ENCODE results near the gene PDE4C. TPM values are rescaled to one million over a fixed set of nuclear protein-coding genes. Genes with fewer than 3 reads are reported as not detected.

Gene PDE4C
- total RNA-seq = 0.28 and 0.51 TPM in 2 replicates

DNA sequence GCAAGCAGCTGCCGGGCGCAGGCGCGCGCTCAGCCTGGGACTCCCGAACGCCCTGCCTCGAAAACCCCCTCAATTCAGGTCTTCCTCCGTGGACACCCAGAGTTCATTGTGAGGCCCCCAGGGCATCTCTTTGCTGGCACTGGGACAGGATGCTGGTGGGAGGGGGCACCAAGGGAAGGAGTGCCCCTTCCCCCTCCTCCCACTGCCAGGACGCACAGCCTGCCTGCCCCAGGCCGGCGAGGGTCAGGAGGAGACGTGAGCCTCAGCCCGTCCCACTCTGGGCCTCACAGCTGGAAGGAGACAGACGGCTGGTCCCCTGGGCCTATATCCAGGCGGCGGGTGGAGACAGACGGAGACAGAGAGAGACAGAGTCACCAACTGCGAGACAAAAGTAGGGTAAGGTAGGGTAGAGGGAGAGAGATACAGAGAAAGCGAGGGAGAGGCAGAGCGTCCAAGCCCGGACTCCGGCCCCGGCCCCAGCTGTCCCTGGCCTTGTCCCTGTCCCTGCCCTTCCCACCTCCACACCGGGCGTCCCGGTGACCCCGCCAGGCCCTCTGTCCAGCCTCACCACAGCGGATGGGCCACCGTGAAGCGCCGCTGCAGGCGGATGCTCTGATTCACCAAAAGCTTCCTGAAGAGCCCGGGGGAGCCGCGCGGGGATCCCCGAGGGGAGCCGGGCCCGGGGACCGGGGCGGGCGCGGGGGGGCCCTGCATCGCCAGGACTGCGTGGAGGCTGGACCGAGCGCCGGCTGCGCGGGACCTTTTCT, at the start of gene PDE4C:
PDE4C (minus strand) TSS at position 737 of the 767 bp plus-strand sequence; CDS start at position 714, 23 bp downstream.
- peak; percentile 39 for DNase-seq

- DNase-seq = peak; percentile 87
These were observed 48.6 kb upstream of the PDE4C start for GRCh38 chr19:18274781-18275356.

DNA sequence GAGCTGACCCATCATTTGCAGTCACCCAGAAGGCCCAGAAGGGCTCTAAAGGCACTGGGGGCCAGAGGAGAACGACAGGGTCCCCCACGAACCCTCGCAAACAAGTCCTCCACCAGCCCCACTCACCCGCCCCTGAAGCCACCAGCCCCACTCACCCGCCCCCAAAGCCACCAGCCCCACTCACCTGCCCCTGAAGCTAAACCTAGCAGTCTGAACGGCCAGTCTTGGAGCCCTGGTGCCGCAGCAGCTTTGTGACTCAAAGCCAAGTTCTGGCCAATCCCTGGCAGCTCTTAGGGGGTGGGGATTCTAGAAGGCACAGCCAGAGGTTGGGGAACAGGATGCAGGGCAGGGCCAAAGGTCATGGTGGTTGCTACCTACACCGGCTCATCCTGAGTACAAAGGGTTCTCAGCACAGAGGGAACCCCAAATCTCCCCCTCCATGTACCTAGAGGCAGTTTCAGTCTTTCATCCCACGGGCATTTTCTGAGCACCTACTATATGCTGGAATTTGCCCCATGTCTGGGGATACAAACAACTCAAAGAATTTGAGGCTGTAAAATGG, 48.1 kb upstream of the PDE4C start, which contains the start of gene IQCN:
IQCN (minus strand) TSS at position 234 of the 562 bp plus-strand sequence. CDS start 4,974 bp downstream, outside the sequence.
- peak; percentile 33 for DNase-seq

- no peak for DNase-seq
These were observed 47.5 kb upstream of the PDE4C start for GRCh38 chr19:18273561-18274218.

DNA sequence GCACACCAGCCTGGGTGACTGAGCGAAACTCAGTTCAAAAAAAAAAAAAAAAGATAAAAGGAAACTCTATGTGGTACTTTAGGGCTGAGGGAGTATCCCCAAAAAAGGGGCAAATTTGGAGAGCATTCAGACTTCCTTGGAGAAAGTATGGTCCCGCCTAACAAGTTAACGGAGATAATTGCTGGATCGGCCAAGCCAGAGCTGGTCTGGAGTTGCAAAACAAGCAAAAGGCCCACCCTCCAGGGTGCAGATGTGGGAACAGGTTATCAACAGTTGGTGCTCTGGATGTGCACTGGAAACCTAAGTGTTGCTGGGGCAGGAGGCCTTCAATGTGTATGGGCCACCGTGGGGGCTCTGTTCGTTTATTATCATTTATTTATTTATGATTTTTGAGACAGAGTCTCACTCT, 45.2 kb upstream of the PDE4C start:
- DNase-seq = no peak

DNA sequence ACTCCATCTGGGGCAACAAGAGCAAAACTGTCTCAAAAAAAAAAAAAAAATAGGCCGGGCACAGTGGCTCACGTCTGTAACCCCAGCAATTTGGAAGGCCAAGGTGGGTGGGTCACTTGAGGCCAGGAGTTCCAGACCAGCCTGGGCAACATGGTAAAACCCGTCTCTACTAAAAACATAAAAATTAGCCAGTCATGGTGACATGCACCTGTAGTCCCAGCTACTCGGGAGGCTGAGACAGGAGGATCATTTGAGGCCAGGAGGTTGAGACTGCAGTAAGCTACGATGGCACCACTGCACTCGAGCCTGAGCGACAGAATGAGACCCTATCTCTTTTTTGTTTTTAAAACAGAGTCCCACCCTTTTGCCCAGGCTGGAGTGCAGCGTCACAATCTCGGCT, 44.1 kb upstream of the PDE4C start:
- DNase-seq = no peak

GRCh38 chr19:18269070-18269723, 43.0 kb upstream of the PDE4C start:
- no peak for DNase-seq

- DNase-seq = no peak
These were observed 40.8 kb upstream of the PDE4C start for GRCh38 chr19:18266771-18267686.

DNA sequence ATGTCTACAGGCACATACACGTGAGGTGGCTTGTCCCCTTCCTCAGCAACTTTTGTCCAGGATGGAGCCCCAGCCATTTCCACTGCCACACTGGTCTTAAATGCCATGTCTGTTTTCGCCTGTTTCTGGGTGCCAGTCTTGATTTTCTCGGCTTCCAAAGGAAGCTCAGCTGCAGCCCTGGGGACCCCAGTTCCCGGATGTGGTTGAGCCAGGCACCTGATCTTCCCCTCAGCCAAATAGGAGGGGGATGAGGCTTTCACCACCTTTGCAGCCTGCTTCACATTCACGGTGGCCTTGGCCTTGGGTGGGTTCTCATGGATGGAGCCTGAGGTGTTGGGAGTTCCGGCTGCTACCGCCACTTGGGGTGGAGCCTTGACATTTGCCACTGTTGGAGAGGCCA, 39.3 kb upstream of the PDE4C start:
- no peak for DNase-seq

DNA sequence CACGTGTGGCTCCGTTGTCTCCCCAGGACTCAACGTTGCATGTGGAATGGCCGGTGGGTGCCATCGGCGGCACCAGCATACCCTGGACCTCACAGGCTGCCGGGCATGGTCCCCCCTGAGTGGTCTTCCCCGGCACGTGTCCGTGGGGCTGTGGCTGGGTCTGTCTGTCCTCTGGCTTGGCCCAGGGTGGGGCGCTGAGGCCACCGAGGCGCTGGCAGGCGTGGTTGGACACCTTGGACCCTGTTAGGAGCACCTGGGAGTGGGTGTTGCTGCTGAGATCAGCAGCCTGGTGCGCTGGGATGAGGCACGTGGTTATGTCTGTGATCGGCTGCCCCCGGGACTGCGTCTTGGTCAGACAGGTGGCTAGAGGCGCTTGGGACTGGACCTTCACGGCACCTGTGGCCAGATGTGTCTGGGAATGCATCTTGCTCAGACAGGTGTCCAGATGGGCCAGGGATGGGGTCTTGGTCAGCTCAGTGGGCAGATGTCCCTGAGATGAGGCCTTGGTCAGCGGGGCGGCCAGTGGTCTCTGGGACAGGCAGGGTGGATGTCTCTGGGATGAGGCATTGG, 38.8 kb upstream of the PDE4C start:
- DNase-seq = no peak

- DNase-seq = no peak
These were observed 38.1 kb upstream of the PDE4C start for GRCh38 chr19:18264137-18264854.

DNA sequence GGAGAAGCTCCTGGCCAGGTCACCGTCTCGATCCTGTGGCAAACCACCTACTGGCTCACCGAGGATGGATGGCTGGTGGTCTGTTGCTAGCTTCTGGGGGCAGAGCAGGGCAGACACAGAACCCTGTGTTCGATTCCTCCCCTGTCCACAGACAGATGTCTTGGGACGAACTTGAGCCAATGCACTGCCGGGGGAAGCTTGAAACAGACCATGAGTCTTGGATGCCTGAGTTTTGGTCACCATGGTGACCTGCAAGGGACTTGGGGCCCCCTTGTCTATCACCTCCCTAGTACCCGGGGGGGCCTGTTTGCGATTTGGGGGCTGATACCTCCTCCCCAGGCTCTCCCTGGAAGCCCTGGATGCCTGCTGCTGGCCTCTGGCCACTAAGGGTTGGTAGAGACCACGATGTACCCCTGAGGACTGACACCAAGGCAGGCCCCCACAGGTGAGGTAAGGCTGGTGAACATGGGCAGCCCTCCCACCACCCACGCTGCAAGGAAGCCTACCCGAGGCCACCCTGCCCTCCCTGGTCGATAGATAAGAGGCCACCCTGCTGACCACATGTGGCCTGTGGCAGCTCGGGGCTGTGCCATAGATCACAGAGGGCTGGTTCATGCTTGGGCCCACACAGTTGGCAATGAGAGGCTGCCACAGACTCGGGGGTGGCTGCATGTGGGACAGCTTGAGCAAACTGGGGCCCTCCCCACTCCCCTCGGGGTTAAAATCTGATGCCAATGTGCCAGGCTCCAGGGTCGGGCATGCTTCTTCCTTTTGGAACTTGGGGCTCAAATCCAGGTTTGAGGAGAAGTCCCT, 37.3 kb upstream of the PDE4C start:
- no peak for DNase-seq

DNA sequence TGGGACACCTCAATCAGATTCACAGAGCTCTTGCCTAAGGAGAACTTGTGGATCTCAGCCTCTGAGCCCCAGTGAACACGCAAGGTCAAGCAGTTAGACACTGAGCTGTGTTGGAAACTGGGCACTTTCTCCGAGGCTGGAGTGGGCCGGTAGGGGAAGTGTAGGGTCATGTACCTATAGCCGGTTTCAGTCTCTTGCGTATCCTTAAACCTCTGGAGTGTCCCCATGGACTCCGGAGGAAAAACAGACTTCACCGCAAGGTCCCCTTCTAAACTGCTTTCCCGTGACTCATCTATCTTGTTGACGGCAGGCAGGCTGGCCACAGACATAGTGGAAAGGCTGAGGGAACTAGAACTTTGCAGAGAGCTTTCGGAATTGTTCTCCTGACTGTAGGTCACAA, 36.7 kb upstream of the PDE4C start:
- no peak for DNase-seq

GRCh38 chr19:18262144-18262543, 35.9 kb upstream of the PDE4C start:
- DNase-seq = no peak

DNA sequence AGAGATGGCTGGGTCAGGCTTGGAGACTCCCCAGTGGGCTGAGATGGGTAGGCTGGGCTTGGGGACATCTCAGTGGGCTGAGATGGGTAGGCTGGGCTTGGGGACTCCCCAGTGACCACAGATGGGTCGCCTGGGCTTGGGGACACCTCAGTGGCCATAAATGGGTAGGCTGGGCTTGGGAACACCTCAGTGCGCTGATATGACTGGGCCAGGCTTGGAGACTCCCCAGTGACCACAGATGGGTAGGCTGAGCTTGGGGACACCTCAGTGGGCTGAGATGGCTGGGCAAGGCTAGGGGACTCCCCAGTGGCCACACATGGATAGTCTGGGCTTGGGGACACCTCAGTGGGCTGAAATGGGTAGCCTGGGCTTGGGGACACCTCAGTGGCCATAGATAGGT, 35.2 kb upstream of the PDE4C start:
- DNase-seq = no peak

GRCh38 chr19:18259893-18260292, 33.7 kb upstream of the PDE4C start:
- DNase-seq = no peak

GRCh38 chr19:18257503-18258470, 31.5 kb upstream of the PDE4C start:
- DNase-seq = no peak
